HepG2 (cell line): ENCODE measurements around the gene MGARP. TPM values are rescaled to one million over a fixed set of nuclear protein-coding genes. Genes with fewer than 3 reads are reported as not detected.

Experiments
- CEBPB ChIP-seq: IDR thresholded peaks from 2 replicates; pipeline ENCODE4 v1.6.1; 2011; ENCODE audit warnings: low read depth, low read length, improper control_type of control experiment, borderline replicate concordance
- CENPX ChIP-seq: sonication (generic); formaldehyde crosslinking; IDR thresholded peaks from 2 replicates; pipeline ENCODE4 v1.9.0; 2021; ENCODE audit warnings: mild to moderate bottlenecking, missing genetic modification reagents, moderate library complexity
- DMTF1 ChIP-seq: sonication (generic); formaldehyde crosslinking; IDR thresholded peaks from 2 replicates; pipeline ENCODE4 v1.4.0; 2020; ENCODE audit warnings: mild to moderate bottlenecking, missing genetic modification reagents
- HCFC1 ChIP-seq: fragments of 150-350 bp; IDR thresholded peaks from 2 replicates; pipeline ENCODE4 v1.6.1; 2014; ENCODE audit warnings: low read depth, low read length
- HNRNPH1 ChIP-seq: fragments of 200-400 bp; formaldehyde crosslinking; optimal IDR thresholded peaks from 2 replicates; pipeline ENCODE3; 2017; ENCODE audit warnings: mild to moderate bottlenecking, low read depth, low read length
- PAXIP1 ChIP-seq: sonication (generic); formaldehyde crosslinking; conservative IDR thresholded peaks from 2 replicates; pipeline ENCODE4 v1.4.0; 2020; ENCODE audit warnings: mild to moderate bottlenecking, missing genetic modification reagents, moderate library complexity
- SALL2 ChIP-seq: sonication (generic); formaldehyde crosslinking; IDR thresholded peaks from 2 replicates; pipeline ENCODE4 v1.8.1; 2023; ENCODE audit warnings: mild to moderate bottlenecking, missing genetic modification reagents, inconsistent platforms
- SP5 ChIP-seq: IDR thresholded peaks from 2 replicates; pipeline ENCODE4 v1.6.1; 2016; ENCODE audit warnings: low read depth, borderline replicate concordance
- ZBTB14 ChIP-seq: sonication (generic); formaldehyde crosslinking; IDR thresholded peaks from 2 replicates; pipeline ENCODE4 v1.4.0; 2020; ENCODE audit warnings: missing genetic modification reagents
- ZGPAT ChIP-seq: IDR thresholded peaks from 2 replicates; pipeline ENCODE4 v1.6.1; 2016; ENCODE audit warnings: mild to moderate bottlenecking
- ZNF136 ChIP-seq: sonication (generic); formaldehyde crosslinking; IDR thresholded peaks from 2 replicates; pipeline ENCODE4 v1.8.1; 2022; ENCODE audit warnings: low read depth, mild to moderate bottlenecking, moderate library complexity, missing genetic modification reagents
- ZNF547 ChIP-seq: sonication (generic); formaldehyde crosslinking; IDR thresholded peaks from 2 replicates; pipeline ENCODE4 v1.5.1; 2020; ENCODE audit warnings: mild to moderate bottlenecking, missing genetic modification reagents
- ZNF646 ChIP-seq: sonication (generic); formaldehyde crosslinking; IDR thresholded peaks from 2 replicates; pipeline ENCODE4 v1.9.0; 2021; ENCODE audit warnings: mild to moderate bottlenecking, missing genetic modification reagents
- polyA plus RNA-seq, 8 experiments: library from polyadenylated mRNA; depleted of rRNA in 3 of 8; stranded (reverse) in 7 of 8; unstranded in 1 of 8; fragments of >200 nt; fragmentation: Illumina TruSeq in 4 of 8; extraction: Trizol in 4 of 8; gene quantifications; 2 replicates each; pipeline versions ENCODE4 v1.2.1 to v1.2.3, GENCODE V29; 2011 to 2016; ENCODE audit warnings: low read depth in 4 of 8, missing spikeins in 1 of 8, mixed read lengths in 1 of 8; ENCODE audit not compliant: insufficient read depth in 1 of 8
- total RNA-seq, 5 experiments: library from RNA; depleted of rRNA; stranded (reverse); fragments of >200 nt; fragmentation: Illumina TruSeq; extraction: Trizol; gene quantifications; 2 replicates each; pipeline ENCODE4 v1.2.3, GENCODE V29; 2016; ENCODE audit warnings: low read depth in 1 of 5

MGARP gene
- total and polyA plus RNA-seq, 2 of the 13 experiments (the other 11 are each of a cell fraction or from before 2014, with no cell fraction given): 0.11 to 0.13 TPM

GRCh38 chr4:139301113-139301820, 21.2 kb upstream of the MGARP start, which contains the start of gene NAA15 (continued):
- TF ChIP-seq ZBTB14 (CRISPR knock-in tag) (no peak), PAXIP1 (CRISPR knock-in tag) (peak; percentile 55), ZNF547 (CRISPR knock-in tag) (0 out of 2 replicates have a peak, but pooled peaks have one; percentile 9), HCFC1 (peak; percentile 58; the same call in 1 of the 2 replicates), DMTF1 (CRISPR knock-in tag) (no peak), ZGPAT (CRISPR knock-in tag) (peak; percentile 89), HNRNPH1 (no peak), SALL2 (CRISPR knock-in tag) (0 out of 2 replicates have a peak, but pooled peaks have one; percentile 67), ZNF136 (CRISPR knock-in tag) (peak; percentile 3; the same call in 1 of the 2 replicates), SP5 (CRISPR knock-in tag) (peak; percentile 89), CENPX (CRISPR knock-in tag) (no peak), CEBPB (no peak), ZNF646 (CRISPR knock-in tag) (no peak)
